MV-4-11 (cell line): ENCODE data around the gene CDK5RAP2.
"Not testable (repeated sequence)": the region's sequence is repeated elsewhere in the genome, so short reads cannot be mapped to it uniquely, and the experiment has no call there.

Experiments
- DNase-seq: peaks from one replicate; lab custom pipeline; 2025; lab: John Stamatoyannopoulos, UW

Gene CDK5RAP2

DNA sequence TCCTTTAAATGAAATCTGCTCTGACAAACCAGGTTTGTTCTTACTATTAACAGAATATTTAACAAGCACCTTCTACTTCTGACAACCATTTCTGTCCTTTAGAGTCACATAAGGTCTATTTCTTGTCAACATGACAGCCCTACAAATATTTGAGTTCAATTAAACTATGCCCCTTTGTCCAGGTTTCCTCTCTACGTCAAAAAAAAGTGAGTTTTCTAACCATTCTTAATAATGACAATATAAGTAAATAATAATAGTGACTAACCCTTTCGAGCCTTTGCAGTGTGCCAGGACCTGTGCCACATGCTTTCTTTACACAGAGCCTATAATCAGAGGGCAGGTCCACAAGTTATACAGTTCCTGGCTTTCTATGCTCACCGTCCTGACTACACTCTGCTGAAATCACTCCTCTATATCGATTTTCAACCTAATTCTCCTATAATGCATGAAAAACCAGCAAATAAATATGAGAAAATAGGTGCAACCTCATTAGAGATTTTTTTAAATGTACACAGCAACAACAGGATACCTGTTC is 115.0 kb downstream of the CDK5RAP2 start:
- no peak for DNase-seq

- no peak for DNase-seq
Measured at GRCh38 chr9:120464176-120464886, 115.6 kb downstream of the CDK5RAP2 start.

- no peak for DNase-seq
Measured at GRCh38 chr9:120463765-120464164, 116.2 kb downstream of the CDK5RAP2 start.

- not testable (repeated sequence) for DNase-seq
Measured at GRCh38 chr9:120461677-120462076, 118.3 kb downstream of the CDK5RAP2 start.

DNA sequence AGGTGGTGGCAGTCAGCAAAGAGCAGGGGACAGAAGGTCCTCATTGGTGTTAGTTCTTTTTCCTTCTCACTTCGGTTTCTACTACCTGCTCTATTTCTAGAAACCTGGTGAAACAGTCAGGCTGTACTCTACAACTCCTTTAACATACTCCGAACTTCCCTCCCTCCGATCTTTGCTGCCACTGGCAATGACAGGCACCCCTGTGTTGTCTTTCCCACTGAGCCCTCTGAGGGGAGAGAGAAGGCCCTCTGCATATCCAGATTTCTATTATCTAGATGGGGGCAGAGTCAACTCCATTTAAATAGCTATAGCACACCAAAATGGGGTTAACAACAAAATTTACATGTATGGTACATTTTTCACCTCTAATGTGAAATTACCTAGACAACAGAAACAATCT is 123.7 kb downstream of the CDK5RAP2 start:
- DNase-seq = no peak

GRCh38 chr9:120454467-120454866 is 125.5 kb downstream of the CDK5RAP2 start:
- DNase-seq = no peak

DNA sequence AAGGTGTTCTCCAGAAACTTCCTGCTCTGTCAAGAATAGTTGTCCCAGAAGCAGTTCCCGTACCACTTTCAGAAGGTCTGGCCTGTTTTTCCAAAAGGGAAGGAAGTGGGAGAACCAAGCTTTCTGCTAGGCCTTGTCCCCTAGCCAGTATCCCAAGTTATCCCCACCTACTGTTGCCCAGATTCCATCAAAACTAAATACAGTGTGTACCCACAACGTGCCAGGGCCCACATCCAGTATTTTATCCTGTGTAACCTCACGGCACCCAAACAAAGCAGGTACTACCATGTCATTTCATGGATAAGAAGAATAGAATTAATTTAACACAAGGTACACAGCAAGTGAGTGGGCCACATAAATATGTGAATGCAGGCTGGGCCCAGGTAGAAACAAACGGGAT is 126.2 kb downstream of the CDK5RAP2 start:
- no peak for DNase-seq

- no peak for DNase-seq
Measured at GRCh38 chr9:120452631-120453030, 127.3 kb downstream of the CDK5RAP2 start.

DNA sequence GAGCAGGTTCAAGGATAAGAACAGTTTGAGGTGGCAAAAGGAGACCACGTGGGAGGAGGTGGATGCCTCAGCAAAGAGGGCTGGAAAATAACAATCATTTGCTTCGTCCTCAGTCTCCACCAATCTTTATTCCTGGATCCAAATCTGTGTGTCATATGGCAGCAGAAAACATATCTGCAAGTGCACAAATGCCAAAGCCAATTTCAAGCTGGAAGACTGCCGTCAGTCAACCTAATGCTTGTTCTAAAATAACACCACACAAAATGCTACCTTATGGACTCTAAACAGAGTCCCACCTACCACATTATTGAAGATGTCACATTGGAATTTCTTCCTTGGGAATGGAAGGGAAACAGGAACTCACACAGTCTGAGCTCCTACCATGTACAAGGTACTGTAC is 129.1 kb downstream of the CDK5RAP2 start:
- no peak for DNase-seq

- no peak for DNase-seq
Measured at GRCh38 chr9:120449566-120449965, 130.4 kb downstream of the CDK5RAP2 start.

DNA sequence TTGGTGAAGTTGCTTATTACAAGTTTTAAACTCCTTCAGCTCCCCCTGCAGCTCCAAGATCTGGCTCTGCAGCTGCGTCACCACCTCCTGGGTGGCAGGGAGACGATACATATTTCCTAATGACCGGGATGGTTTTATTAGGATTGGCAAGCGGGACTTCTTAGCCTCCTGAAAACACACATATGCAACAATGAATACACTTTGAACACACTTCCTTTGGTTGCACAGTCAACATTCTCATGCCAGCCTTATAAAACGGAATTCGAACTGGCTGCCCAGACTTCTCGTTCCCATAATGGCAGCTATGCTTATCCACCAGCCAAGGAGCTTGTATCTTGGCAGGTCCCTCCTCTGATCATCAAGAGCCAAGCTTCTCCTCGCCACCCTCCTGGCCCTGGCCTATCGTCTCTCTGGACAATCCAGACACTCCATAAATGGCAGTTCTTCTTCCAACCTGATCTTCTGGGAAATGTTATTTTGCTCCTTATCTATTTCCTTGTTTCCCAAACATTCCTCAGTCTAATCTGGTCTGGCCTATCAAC is 131.9 kb downstream of the CDK5RAP2 start:
- no peak for DNase-seq

GRCh38 chr9:120446671-120447070 is 133.3 kb downstream of the CDK5RAP2 start:
- DNase-seq = no peak

- no peak for DNase-seq
Measured at GRCh38 chr9:120443976-120444375, 136.0 kb downstream of the CDK5RAP2 start.

DNA sequence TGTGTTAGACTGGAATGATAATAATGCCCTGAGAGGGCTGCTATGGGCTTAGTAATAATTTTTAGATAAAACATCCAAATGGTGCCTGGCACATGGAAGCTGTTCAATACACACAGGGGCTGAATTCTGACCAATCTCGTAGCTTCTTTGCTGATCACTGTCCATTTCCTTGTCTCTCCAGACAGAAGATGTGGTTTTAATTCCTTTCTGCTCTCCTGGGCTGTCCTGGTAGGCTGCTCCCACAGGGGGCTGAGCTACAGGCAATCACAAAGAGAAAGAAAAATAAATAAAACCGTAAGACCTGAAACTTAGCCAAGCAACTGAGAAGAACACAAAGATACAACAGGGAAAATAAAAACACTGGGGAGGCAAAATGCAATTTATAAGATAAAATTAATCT is 136.5 kb downstream of the CDK5RAP2 start:
- no peak for DNase-seq

- DNase-seq = no peak
Measured at GRCh38 chr9:120442308-120442995, 137.5 kb downstream of the CDK5RAP2 start.

GRCh38 chr9:120441426-120442307 is 138.3 kb downstream of the CDK5RAP2 start:
- peak; percentile 78 for DNase-seq

DNA sequence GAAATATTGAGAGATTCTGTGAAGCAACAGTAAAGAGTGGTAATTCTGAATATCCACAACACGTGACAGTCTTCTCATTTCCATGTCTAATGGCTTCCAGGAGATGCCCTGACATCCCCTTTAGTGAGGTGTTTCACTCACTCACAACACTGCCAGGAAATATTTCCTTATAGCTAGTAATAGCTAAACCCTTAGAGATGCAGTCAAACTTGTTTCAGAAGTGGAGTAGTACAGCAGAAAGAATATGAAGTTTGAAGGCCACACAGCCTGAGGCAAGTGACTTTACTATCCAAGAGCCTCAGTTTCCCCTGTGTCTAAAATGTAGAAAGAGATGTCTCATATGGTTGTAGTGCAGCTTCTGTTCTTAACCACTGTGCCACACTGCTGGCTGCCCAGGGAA is 139.2 kb downstream of the CDK5RAP2 start:
- no peak for DNase-seq

DNA sequence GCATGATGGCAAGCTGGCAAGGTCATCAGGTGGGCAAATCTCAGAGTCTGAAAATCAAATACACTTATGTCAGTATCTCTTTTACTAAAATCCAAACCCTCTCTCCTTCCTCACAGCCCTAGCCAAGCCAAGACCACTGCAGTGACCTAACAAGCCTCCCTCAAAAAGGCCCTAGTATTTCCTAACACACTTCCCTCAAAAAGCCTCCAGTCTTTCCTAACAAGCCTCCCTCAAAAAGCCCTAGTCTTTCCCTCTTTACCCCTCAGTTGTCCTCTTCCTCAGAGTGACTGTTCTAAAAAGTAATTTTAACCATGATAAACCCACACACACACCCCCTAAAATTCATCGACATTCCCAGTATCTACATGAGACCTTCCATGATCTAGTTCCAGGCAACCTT is 140.0 kb downstream of the CDK5RAP2 start:
- no peak for DNase-seq

- DNase-seq = no peak
Measured at GRCh38 chr9:120438836-120439546, 141.0 kb downstream of the CDK5RAP2 start.

- DNase-seq = peak; percentile 20
Measured at GRCh38 chr9:120438111-120438510, 141.9 kb downstream of the CDK5RAP2 start.

- DNase-seq = peak; percentile 89
Measured at GRCh38 chr9:120436983-120437475, 142.9 kb downstream of the CDK5RAP2 start.
